Left lobe of liver (tissue), 2 donors: ENCODE results near the gene PANX3. TPM values are rescaled to one million over a fixed set of nuclear protein-coding genes. Genes with fewer than 3 reads are reported as not detected.
"Not testable (repeated sequence)": the region's sequence is repeated elsewhere in the genome, so short reads cannot be mapped to it uniquely, and the experiment has no call there.

Experiments
- ATAC-seq: fragments of 200-7000 bp; cut with Tn5 transposase; one replicate; pipeline ENCODE4 v1.9.1; 2020; ENCODE audit warnings: mild to moderate bottlenecking, moderate library complexity
- DNase-seq: peaks from one replicate; pipeline ENCODE4 v3.0.0-alpha.2; 2020; ENCODE audit warnings: low spot score
- total RNA-seq: library from RNA; stranded (reverse); gene quantifications from one replicate; pipeline ENCODE4 v1.2.1, GENCODE V29; 2021
- donor health status: DM: no; HTN: no; CAD: no; lungs with moderate emphysema.
- donor health status: DM: no; HTN: yes; CAD: no.

PANX3 gene, protein sequence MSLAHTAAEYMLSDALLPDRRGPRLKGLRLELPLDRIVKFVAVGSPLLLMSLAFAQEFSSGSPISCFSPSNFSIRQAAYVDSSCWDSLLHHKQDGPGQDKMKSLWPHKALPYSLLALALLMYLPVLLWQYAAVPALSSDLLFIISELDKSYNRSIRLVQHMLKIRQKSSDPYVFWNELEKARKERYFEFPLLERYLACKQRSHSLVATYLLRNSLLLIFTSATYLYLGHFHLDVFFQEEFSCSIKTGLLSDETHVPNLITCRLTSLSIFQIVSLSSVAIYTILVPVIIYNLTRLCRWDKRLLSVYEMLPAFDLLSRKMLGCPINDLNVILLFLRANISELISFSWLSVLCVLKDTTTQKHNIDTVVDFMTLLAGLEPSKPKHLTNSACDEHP
- not detected for total RNA-seq

DNA sequence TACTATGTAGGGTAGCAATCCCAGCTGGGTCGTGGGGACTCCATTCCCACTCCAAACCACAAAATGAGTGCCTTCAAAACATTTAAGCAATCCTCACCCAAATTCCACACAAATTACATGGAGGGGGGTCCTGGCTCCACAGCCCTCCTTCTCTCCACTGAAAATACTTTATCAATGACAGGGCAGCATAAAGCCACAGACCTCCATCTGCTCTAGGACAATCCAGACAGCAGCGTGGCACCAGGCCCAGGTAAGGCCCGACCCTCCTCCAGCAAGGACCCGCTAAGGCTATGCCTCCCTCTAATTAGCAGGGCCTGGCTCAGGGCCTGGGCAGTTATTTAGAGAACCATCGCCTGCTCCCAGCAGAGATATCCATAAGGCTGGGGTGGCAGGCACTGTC is at the start of gene PANX3:
TSS of gene PANX3 (plus strand) at position 365 of the 400 bp plus-strand sequence. CDS start 129 bp downstream, outside the sequence.
- ATAC-seq = no peak
- no peak for DNase-seq

DNA sequence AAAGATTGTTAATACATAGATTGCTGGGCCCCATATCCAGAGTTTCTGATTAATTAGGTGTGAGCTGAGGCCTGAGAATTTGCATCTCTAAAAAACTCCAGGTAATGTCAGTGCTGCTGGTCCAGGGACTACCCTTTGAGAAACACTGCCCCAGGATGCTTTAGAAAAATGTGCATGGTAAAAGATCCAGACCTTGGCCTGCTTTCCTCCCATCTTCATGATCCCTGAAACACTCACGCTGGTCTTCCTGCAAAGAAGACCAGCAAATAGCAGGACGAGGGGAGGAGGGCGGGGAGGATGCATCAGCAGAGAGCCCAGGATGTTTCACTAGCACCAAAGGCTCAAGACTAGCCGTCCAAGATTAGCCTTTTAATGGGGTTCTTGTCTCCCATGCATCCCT is 41.5 kb upstream of the PANX3 start, which contains the start of gene OR8A1:
TSS of gene OR8A1 (plus strand) at position 301 of the 400 bp plus-strand sequence. CDS start 123 bp downstream, outside the sequence.
- no peak for ATAC-seq
- DNase-seq = no peak

DNA sequence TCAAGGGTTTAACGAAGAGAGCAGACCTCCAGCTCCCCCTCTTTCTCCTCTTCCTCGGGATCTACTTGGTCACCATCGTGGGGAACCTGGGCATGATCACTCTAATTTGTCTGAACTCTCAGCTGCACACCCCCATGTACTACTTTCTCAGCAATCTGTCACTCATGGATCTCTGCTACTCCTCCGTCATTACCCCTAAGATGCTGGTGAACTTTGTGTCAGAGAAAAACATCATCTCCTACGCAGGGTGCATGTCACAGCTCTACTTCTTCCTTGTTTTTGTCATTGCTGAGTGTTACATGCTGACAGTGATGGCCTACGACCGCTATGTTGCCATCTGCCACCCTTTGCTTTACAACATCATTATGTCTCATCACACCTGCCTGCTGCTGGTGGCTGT is 41.1 kb upstream of the PANX3 start:
- ATAC-seq = no peak
- DNase-seq = no peak

DNA sequence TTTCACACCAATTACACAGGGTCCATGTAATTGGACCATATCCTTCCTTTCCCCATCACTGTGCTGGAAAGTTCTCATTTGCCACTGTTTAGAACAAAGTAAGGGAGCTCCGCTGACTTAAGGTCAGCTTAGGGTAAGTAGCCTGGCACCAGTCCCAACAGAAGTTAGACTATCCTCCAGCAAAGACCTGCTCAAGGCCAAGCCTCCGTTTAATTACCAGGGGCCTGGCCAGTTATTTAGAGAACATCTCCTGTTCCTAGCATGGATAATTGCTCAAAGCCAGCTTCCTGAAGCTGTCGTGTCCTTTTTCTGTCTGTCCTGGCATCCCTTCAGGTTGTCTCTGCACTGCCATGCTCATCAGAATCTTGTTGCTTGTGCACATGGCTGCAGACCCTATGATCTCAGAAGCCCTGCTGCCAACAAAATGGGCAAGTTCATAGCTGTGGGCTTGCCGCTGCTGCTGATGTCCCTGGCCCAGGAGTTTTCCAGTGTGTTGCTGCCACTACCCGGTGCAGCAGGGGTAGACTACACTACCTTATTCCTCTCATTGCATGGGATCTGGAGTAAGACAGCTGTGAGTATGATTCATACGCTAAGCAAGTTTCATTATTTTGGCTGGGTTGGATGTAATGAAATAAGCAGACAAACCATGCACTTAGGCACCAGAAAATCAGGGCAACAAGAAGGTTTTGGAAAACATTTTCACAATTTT is 33.4 kb upstream of the PANX3 start:
- no peak for ATAC-seq

DNA sequence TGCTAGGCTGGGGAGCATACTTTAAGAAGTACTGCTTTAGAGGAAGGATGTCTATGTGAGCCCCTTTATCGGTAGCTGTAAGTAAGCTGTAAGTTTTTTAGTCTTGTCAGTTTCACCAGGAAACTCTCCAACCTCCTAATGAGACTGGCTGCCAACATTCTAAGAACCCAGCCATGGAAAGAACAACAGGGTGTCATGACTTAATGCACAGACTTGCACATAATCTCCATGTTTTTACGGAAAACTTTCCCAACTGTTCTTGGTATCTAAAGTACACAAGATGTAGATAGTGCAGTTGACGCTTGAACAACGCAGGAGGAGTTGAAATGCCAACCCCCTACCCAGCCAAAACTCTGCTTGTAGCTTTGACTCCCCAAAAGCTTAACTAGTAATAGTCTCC is 32.5 kb upstream of the PANX3 start:
- no peak for DNase-seq
- ATAC-seq = no peak

More for the DNA sequence above, 33.4 kb upstream of the PANX3 start:
- no peak for DNase-seq

DNA sequence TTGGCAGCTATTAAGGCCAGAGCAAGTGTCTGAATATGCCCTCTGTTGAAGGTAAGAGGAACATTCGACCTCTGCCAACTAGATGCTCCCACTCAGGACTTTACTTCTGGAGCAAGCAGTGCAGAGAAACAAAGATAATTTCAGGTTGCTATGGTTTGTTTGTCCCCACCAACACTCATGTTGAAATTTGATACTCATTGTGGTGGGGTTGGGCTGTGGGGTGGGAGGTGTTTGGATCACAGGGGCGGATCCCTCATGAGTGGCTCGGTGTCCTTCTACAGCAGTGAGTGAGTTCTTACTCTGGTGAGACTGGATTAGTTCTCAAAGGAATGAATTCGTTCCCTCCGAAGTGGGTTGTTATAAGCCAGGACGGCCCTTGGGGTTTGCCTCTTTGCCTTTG is 29.4 kb upstream of the PANX3 start:
- ATAC-seq (no peak), DNase-seq (no peak)

DNA sequence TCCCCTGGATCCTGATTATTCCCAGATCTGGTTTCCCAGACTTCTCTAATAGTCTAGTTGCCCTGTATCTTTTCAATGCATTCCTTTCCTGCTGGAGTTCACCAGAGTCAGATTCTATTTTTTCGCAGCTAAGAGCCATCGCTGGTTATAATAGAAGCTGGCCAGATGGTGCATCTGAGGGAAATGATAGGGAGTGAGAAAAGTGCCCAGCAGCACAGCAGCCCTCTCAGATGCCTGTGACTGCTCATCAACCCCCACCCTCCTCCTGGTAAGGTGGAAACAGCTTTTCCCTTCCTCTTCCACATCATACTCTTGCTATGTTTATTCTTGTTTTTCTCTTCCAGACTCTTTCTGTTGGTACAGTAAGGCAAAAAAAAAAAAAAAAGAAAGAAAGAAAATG is 28.7 kb upstream of the PANX3 start:
- DNase-seq (no peak), ATAC-seq (no peak)

DNA sequence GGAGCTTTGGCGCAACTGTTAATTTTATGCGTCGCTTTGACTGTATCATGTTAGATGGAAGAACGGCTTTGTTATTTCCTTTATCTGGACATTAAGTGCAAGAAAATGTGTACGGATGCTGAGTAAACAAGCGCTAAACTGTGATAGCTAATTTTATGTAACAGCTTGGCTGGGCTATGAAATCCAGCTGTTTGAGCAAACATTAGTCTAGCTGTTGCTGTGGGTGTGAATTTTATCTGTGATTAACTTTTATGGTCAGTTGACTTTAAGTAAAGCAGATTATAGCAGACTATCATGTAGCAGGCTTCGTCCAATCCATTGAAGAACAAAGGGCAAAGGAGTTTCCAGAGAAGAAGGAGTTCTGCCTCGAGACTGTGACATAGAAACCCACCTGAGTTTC is 27.4 kb upstream of the PANX3 start:
- no peak for ATAC-seq

DNA sequence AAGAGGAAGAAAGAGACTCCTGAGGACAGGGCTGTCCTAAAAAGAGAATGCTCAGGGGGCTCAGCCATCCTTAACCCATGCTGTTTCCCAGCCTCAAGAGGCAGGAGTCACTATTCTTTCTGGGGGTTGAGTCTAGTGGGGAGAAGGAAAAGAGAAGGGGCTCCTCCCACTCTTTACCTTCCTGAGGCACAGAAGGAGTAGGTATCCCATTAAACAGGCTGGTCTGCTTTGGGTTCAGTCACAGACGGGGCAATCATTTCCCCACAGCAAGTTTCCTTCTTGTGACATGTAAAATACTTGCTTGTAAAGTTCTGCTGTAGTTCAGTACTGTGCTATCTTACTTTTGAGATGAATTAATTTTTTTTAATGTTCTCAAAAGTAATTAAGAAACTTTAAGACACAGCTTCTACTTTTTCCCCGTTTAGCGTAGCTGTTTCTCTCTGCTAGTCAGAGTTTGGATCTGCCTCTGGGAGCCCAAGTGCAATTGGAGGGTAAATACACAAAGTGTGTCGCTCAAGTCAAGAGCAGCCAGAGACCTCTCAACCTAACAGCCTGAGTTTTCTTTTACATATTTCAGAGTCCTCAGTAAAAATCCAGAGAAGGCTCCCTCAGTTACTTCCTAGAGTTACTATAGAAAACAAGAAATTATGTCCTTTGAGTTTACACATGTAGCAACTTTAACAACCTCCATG is 26.4 kb upstream of the PANX3 start:
- DNase-seq (no peak), ATAC-seq (no peak)

More for the DNA sequence above, 27.4 kb upstream of the PANX3 start:
- no peak for DNase-seq

DNA sequence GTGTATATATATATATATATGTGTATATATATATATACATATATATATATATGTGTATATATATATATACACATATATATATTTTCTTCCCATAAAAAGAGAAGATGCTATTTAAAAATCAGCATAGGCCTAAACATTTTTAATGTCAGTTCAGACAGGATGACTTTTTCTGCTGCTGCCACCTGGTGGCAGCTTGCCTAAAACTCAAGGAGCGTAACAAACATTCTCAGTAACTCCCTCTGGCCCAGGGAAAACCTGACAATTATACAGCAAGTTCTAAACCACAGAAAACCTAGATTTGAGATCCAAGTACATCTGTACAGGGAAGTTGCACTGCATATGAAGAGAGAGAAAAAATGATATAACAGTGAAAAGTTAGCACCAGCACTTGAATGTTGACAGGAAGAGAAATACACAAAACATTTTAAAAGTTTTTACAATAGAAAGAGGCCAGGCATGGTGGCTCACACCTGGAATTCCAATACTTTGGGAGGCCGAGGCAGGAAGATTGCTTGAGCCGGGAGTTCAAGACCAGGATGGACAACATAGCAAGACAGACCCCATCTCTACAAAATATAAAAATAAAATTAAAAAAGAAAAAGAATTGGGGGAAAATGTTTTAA is 24.9 kb upstream of the PANX3 start:
- DNase-seq (no peak), ATAC-seq (peak; percentile 77)

DNA sequence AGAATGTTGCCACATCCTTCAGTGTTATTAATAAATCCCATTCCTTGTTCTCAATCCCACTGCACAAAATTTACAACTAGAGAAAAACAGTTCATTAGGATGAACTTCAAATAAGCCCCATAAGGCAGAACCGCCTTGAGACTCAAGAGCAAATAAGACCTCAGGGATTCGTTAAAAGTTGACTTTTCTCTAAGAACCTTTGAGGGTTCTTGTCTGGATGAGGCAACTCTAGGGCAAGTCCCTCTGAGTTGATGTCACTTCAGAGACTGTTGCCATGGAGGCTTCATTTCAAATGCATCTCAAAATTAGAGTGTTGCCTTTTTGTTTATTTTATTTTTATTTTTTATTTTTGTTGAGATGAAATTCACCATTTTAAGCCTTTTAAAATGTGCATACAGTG is 19.8 kb upstream of the PANX3 start:
- DNase-seq (no peak), ATAC-seq (no peak)

DNA sequence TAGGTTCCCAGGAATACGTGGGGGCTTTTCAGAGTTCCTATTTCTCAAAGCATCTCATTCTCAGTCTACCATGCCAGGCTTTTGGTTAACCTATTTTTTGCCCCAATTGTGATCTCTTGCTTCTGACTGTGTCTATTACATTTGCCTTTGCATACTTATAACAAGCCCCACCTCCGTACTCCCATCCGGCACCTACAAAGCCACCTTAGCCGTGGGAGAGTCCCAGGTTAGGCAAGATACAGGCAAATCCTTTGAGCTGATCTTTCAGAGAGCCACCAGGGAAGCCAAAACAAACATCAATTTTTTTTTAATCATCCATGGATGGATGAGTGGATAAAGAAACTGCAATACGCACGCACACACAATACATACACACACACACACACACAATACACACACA is 18.6 kb upstream of the PANX3 start:
- no peak for DNase-seq
- no peak for ATAC-seq

DNA sequence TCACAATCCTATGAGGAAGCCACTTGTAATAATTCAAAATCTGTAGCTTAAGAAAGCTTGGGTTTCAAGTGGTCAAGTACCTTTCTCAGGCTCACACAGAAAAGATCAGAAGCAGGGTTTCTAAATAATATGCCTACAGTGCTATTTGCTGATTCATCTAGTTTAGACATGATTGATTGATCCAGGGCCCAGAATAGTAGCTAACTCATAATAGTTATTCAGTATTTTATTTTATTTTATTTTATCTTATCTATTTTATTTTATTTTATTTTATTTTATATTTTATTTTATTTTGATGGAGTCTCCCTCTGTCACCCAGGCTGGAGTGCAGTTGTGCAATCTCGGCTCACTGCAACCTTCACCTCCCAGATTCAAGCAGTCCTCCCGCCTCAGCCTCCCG is 15.9 kb upstream of the PANX3 start:
- DNase-seq = no peak
- ATAC-seq = no peak

DNA sequence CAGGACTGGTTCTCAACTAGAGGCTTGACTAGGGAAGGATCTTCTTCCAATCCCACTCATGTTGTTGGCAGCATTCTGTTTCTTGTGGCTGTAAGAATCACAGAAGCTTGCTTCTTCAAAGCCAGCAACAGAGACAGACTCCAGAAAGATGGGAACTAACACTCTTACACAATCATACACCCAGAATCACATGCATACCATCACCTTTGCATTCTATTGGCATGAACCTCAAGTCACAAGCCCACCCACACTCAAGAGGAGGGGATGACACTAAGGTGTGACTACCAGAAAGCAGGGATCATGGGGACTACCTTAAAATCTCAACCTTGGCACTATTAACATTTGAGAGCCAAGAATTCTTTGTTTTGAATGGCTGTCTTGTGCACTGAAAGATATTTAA is 13.6 kb upstream of the PANX3 start:
- no peak for ATAC-seq
- DNase-seq = no peak

DNA sequence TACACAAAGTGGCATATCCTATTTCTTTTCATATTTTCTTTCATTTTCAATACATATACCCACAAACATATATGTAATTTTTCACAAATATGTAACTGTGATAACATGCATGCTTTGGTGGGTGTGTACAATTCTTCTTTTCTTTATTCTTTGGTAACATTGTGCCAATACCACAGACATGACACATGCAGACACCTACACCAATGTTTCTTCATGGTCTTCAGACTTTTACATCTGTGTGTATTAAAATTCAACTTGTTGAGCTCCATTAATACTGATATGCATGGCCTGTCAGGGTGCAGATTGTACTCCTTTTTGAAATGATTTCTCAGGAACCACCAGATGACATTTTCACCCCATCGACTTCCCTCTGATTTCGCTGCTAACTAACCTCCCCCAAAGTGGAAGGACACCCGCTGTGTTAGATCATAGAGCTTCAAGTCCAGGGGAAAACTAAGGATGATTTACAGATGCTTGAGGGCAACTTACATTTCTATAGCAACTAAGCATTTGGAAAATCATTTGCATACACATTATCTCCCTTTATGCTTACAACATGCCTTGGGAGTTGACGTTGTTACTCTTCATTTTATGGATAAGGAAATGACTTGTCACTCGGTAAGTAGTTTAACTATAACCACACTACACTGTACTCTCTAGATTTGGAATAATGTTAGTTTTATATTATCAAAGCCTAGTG is 10.5 kb upstream of the PANX3 start:
- DNase-seq (no peak), ATAC-seq (no peak)

DNA sequence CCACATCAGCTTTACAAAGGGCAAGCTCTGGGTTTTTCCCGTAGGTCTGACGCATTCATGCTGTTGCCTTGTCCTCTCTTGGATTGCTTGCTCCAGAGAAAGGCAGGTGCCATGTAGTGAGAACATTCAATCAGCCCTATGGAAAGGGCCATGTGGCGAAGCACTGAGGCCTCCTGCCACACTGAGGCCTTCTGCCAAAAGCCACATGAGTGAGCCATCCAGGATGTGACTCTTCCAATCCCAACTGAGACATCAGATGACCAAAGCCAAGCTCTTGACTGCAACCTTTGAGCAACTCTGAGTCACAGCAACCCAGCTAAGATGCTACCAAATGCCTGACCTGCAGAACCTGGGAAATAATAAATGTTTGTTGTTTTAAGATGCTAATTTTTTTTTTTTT is 9.0 kb upstream of the PANX3 start:
- ATAC-seq (no peak), DNase-seq (no peak)

DNA sequence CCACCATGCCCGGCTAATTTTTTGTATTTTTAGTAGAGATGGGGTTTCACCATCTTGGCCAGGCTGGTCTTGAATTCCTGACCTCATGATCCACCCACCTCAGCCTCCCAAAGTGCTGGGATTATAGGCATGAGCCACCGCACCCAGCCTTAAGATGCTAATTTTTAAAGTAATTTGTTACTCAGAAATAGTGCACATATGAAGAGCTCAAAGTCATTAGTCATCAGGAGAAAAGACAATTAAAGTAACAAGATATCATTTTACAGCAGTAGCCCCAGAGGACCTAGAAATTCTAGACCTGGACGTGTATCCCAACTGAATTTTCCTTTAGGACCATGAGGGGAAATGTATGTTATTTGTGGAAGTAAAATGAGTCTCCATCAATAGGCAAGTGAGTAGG is 8.5 kb upstream of the PANX3 start:
- not testable (repeated sequence) for DNase-seq

DNA sequence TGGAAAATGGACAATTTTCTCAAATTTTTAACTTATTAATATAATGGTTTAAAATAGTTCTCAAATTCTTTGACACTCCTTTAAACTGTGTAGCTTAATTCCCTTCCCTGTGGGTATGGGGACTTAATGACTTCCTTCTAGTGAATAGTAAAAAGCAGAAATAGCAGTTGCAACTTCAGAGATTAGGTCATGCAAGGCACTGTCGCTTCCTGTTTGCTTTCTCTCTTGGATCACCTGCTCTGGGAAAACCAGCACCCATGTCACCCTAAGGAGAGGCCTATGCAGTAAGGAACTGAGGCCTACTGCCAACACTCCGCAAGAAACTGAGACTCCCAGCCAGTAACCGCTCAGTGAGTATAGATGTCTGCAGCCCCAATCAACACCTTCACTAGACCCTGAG is 5.5 kb upstream of the PANX3 start:
- ATAC-seq = peak; percentile 25
- no peak for DNase-seq

More for the DNA sequence above, 8.5 kb upstream of the PANX3 start:
- not testable (repeated sequence) for ATAC-seq

DNA sequence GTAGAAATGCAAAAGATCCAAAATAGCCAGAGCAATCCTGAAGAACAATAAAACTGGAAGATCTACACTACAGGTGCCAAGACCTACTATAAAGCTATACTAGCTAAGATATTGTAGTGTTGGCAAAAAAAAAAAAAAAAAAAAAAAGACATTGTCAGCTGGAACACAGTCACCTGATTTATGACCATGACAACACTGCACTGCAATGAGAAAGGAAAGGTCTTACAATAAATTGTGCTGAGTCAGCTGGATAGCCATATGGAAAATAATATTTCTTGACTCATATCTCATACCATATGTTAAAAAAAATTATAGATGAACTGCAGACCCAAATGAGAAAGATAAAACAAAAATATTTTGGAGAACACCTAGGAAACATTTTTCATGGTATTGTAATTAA is 3.1 kb upstream of the PANX3 start:
- no peak for DNase-seq

DNA sequence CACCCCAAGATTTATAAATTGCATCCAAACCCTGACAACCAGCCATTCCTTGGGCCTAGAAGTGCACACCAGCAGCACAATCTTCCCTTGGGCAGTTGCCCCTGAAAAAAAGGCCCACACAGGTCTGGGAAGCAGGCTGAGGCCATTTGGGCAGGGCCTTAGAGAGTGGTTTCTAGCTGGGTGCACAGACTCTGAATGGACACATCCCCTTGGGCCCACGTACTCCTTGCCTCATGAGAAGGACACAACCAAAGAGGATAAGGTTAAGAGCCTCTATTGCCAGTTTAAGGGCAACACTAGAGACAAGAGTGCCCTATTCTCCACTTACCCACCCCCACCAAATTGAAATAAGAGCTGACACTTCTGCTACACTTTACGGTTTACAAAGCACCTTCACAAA is 933 bp upstream of the PANX3 start:
- DNase-seq = no peak
- no peak for ATAC-seq

More for the DNA sequence above, 3.1 kb upstream of the PANX3 start:
- no peak for ATAC-seq

DNA sequence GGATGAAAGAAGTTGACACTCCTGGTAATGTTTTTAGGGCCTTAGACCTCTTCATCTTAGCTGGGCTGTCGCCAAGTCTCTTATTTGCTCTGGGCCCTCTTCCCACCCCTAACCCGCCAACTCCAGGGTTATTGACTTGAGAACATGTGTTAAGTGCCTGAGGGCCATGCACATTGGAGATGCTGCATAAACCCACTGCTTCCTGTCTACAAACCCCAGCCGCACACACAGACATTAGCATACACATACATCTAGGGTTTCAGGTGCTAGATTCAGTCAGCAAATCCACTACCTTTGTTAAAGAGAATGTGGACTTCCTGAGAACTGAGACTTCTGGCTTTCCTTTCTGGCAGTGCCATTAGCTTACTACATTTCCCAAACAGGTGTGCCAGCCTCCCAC is 817 bp downstream of the PANX3 start:
- ATAC-seq (no peak), DNase-seq (no peak)
